H1 (cell line): ENCODE results near the gene ITGA3. TPM values are rescaled to one million over a fixed set of nuclear protein-coding genes. Genes with fewer than 3 reads are reported as not detected.

Experiments
- CTCF ChIA-PET: fragments of 300-600 bp; sonication (Branson Sonifier 250); formaldehyde crosslinking; loops from one replicate; lab custom pipeline; 2021; ENCODE audit not compliant: partially characterized antibody; lab: Charles Lee
- POLR2A ChIA-PET: fragments of 300-600 bp; sonication (Branson Sonifier 250); formaldehyde crosslinking; loops from one replicate; lab custom pipeline; 2021; ENCODE audit warnings: inconsistent platforms; ENCODE audit not compliant: partially characterized antibody; lab: Charles Lee
- DNase-seq, 2 experiments: peaks; one replicate each; pipeline versions ENCODE4 v3.0.0 to v3.0.0-alpha.2; 2010 to 2022; ENCODE audit warnings: low spot score in 2 of 2, low read depth in 1 of 2, mixed read lengths in 1 of 2
- FAIRE-seq: peaks from 2 replicates; lab custom pipeline; 2011; peaks lifted over from hg19 to GRCh38; lab: Jason Lieb, UNC
- H2AFZ ChIP-seq: 2 replicates; pipeline ENCODE4 v1.8.1; 2012; ENCODE audit warnings: low read length, inconsistent platforms
- H2AK5ac ChIP-seq: 2 replicates; pipeline ENCODE4 v1.6.1; 2013; ENCODE audit warnings: low read depth, low read length
- H2BK120ac ChIP-seq: replicated peaks from 2 replicates; pipeline ENCODE3; 2013; ENCODE audit warnings: low read depth, low read length, inconsistent platforms
- H2BK12ac ChIP-seq: 2 replicates; pipeline ENCODE4 v1.6.1; 2013; ENCODE audit warnings: low read depth, low read length
- H2BK15ac ChIP-seq: 2 replicates; pipeline ENCODE4 v1.6.1; 2013; ENCODE audit warnings: low read length
- H2BK20ac ChIP-seq: 2 replicates; pipeline ENCODE4 v1.6.1; 2013; ENCODE audit warnings: low read length
- H2BK5ac ChIP-seq: 2 replicates; pipeline ENCODE4 v1.6.1; 2013; ENCODE audit warnings: low read depth, low read length
- H3K14ac ChIP-seq: 2 replicates; pipeline ENCODE4 v1.6.1; 2013; ENCODE audit warnings: inconsistent platforms; ENCODE audit not compliant: insufficient read length
- H3K18ac ChIP-seq: 2 replicates; pipeline ENCODE4 v1.6.1; 2013; ENCODE audit warnings: low read length; ENCODE audit errors: extremely low read depth
- H3K23ac ChIP-seq: 2 replicates; pipeline ENCODE4 v1.6.1; 2013; ENCODE audit warnings: inconsistent platforms; ENCODE audit not compliant: insufficient read length
- H3K23me2 ChIP-seq: 2 replicates; pipeline ENCODE4 v1.6.1; 2013; ENCODE audit warnings: low read depth, low read length
- H3K27ac ChIP-seq: 2 replicates; pipeline ENCODE4 v1.6.1; 2011; ENCODE audit warnings: low read depth, low read length, inconsistent platforms
- H3K27me3 ChIP-seq, 4 experiments: replicated peaks in 1 of 4; 1 replicate in 1 of 4; 2 replicates in 3 of 4; pipeline versions ENCODE4 v1.6.1 to v1.8.1; 2011 to 2013; ENCODE audit warnings: low read length in 3 of 4, mild to moderate bottlenecking in 3 of 4, inconsistent platforms in 2 of 4, mixed read lengths in 2 of 4, moderate library complexity in 1 of 4; ENCODE audit not compliant: control insufficient read depth in 3 of 4, insufficient read depth in 3 of 4; ENCODE audit errors: extremely low read depth in 1 of 4
- H3K36me3 ChIP-seq, 4 experiments: 2 replicates each; pipeline versions ENCODE4 v1.6.1 to v1.8.1; 2011 to 2013; ENCODE audit warnings: mild to moderate bottlenecking in 4 of 4, low read length in 3 of 4, moderate library complexity in 2 of 4, control low read depth in 1 of 4, inconsistent platforms in 1 of 4; ENCODE audit not compliant: insufficient read depth in 4 of 4, control insufficient read depth in 2 of 4
- H3K4ac ChIP-seq: replicated peaks from 2 replicates; pipeline ENCODE3; 2013; ENCODE audit warnings: low read length, low read depth, mixed read lengths, inconsistent platforms; ENCODE audit not compliant: insufficient read length
- H3K4me1 ChIP-seq, 4 experiments: replicated peaks in 1 of 4; 1 replicate in 1 of 4; 2 replicates in 3 of 4; pipeline versions ENCODE4 v1.6.1 to v1.8.1; 2011 to 2013; ENCODE audit warnings: low read length in 3 of 4, inconsistent platforms in 2 of 4, mixed read lengths in 1 of 4; ENCODE audit not compliant: insufficient read depth in 4 of 4, control insufficient read depth in 3 of 4
- H3K4me2 ChIP-seq, 2 experiments: 2 replicates each; pipeline versions ENCODE4 v1.6.1 to v1.8.1; 2011 to 2013; ENCODE audit warnings: low read depth in 2 of 2, low read length in 2 of 2, control low read depth in 1 of 2, inconsistent platforms in 1 of 2, mild to moderate bottlenecking in 1 of 2; ENCODE audit not compliant: insufficient read depth in 1 of 2
- H3K4me3 ChIP-seq, 4 experiments: fragments of 200-600, 300-600 bp in 1 of 4; sonication (generic), shearing (Covaris generic), sonication (Bioruptor Twin) in 1 of 4; 2 replicates each; pipeline versions ENCODE4 v1.5.1 to v1.8.1; 2011 to 2016; ENCODE audit warnings: low read length in 4 of 4, low read depth in 3 of 4, control low read depth in 2 of 4, inconsistent platforms in 2 of 4, mild to moderate bottlenecking in 2 of 4, mixed read lengths in 1 of 4, moderate library complexity in 1 of 4; ENCODE audit not compliant: insufficient read depth in 2 of 4; ENCODE audit errors: extremely low read depth in 1 of 4
- H3K56ac ChIP-seq: replicated peaks from 2 replicates; pipeline ENCODE3; 2013; ENCODE audit warnings: low read depth, mild to moderate bottlenecking, mixed read lengths, low read length, inconsistent platforms; ENCODE audit not compliant: insufficient read length
- H3K79me1 ChIP-seq: 2 replicates; pipeline ENCODE4 v1.6.1; 2013; ENCODE audit warnings: low read depth, low read length, control low read depth
- H3K79me2 ChIP-seq, 2 experiments: 2 replicates each; pipeline versions ENCODE4 v1.6.1 to v1.8.1; 2012 to 2013; ENCODE audit warnings: low read length in 2 of 2, mild to moderate bottlenecking in 2 of 2, inconsistent platforms in 1 of 2; ENCODE audit not compliant: insufficient read depth in 2 of 2, control insufficient read depth in 1 of 2
- H3K9ac ChIP-seq, 4 experiments: replicated peaks in 1 of 4; 1 replicate in 1 of 4; 2 replicates in 3 of 4; pipeline versions ENCODE4 v1.6.1 to v1.8.1; 2011 to 2013; ENCODE audit warnings: low read depth in 3 of 4, low read length in 3 of 4, control low read depth in 2 of 4, mild to moderate bottlenecking in 2 of 4, moderate library complexity in 2 of 4, inconsistent platforms in 1 of 4; ENCODE audit errors: extremely low read depth in 1 of 4
- H3K9me3 ChIP-seq, 2 experiments: 2 replicates each; pipeline versions ENCODE4 v1.6.1 to v1.8.1; 2012 to 2013; ENCODE audit warnings: mild to moderate bottlenecking in 2 of 2, moderate library complexity in 2 of 2, control low read depth in 1 of 2, inconsistent platforms in 1 of 2, low read depth in 1 of 2, low read length in 1 of 2, mixed read lengths in 1 of 2; ENCODE audit not compliant: insufficient read depth in 2 of 2
- H4K20me1 ChIP-seq, 2 experiments: replicated peaks in 1 of 2; 2 replicates each; pipeline versions ENCODE3 to v1.8.1; 2011 to 2013; ENCODE audit warnings: inconsistent platforms in 2 of 2, low read length in 2 of 2, mild to moderate bottlenecking in 1 of 2; ENCODE audit not compliant: insufficient read depth in 2 of 2, control insufficient read depth in 1 of 2
- H4K5ac ChIP-seq: 2 replicates; pipeline ENCODE4 v1.6.1; 2013; ENCODE audit warnings: low read length, low read depth, mixed read lengths, inconsistent platforms; ENCODE audit not compliant: insufficient read length
- H4K8ac ChIP-seq: 2 replicates; pipeline ENCODE4 v1.8.0; 2013; ENCODE audit warnings: mild to moderate bottlenecking, moderate library complexity, low read length, inconsistent platforms; ENCODE audit not compliant: insufficient read depth; ENCODE audit errors: extremely low read depth
- H4K91ac ChIP-seq: replicated peaks from 2 replicates; pipeline ENCODE3; 2013; ENCODE audit warnings: low read length, mixed read lengths, inconsistent platforms; ENCODE audit not compliant: insufficient read length
- ATF3 ChIP-seq: IDR thresholded peaks from 2 replicates; pipeline ENCODE4 v1.6.1; 2011; ENCODE audit warnings: low read depth, mild to moderate bottlenecking, low read length; ENCODE audit not compliant: insufficient read depth
- EGR1 ChIP-seq: IDR thresholded peaks from 2 replicates; pipeline ENCODE4 v1.6.1; 2011; ENCODE audit warnings: low read depth, low read length, borderline replicate concordance
- GABPA ChIP-seq: IDR thresholded peaks from 2 replicates; pipeline ENCODE4 v1.6.1; 2011; ENCODE audit warnings: mild to moderate bottlenecking, low read length, moderate library complexity, borderline replicate concordance; ENCODE audit not compliant: insufficient read depth
- JUN ChIP-seq: IDR thresholded peaks from 2 replicates; pipeline ENCODE4 v1.6.1; 2011; ENCODE audit warnings: low read depth, mild to moderate bottlenecking, improper control_type of control experiment, low read length
- RAD21 ChIP-seq, 2 experiments: IDR thresholded peaks in 1 of 2; conservative IDR thresholded peaks in 1 of 2; 2 replicates each; pipeline ENCODE4 v1.6.1; 2011; ENCODE audit warnings: low read depth in 2 of 2, low read length in 2 of 2, improper control_type of control experiment in 1 of 2, inconsistent platforms in 1 of 2, mild to moderate bottlenecking in 1 of 2, moderate library complexity in 1 of 2
- RBBP5 ChIP-seq: IDR thresholded peaks from 2 replicates; pipeline ENCODE4 v1.7.1; 2012; ENCODE audit warnings: low read depth, mild to moderate bottlenecking, inconsistent platforms, low read length, moderate library complexity, borderline replicate concordance
- SIX5 ChIP-seq: IDR thresholded peaks from 2 replicates; pipeline ENCODE4 v1.6.1; 2011; ENCODE audit warnings: mild to moderate bottlenecking, low read depth, low read length
- SP4 ChIP-seq: IDR thresholded peaks from 2 replicates; pipeline ENCODE4 v1.6.1; 2012; ENCODE audit warnings: low read length, inconsistent platforms
- SRF ChIP-seq: IDR thresholded peaks from 2 replicates; pipeline ENCODE4 v1.6.1; 2011; ENCODE audit warnings: mild to moderate bottlenecking, low read depth, low read length, moderate library complexity
- SUZ12 ChIP-seq: fragments of 200-600 bp; sonication (generic); IDR thresholded peaks from 2 replicates; pipeline ENCODE4 v1.6.1; 2012; ENCODE audit warnings: mild to moderate bottlenecking, inconsistent platforms, low read length, moderate library complexity, mixed read lengths
- YY1 ChIP-seq: IDR thresholded peaks from 2 replicates; pipeline ENCODE4 v1.6.1; 2011; ENCODE audit warnings: low read depth, mild to moderate bottlenecking, low read length
- WGBS, 2 experiments: shearing (Covaris generic) in 1 of 2; methylation state at CpG; one replicate each; pipeline versions ENCODE4 v1.1.6 to v1.1.7; 2013 to 2015; ENCODE audit warnings: low lambda C conversion rate in 2 of 2, mixed read lengths in 2 of 2, inconsistent platforms in 1 of 2, low coverage in 1 of 2, missing lambda C conversion rate in 1 of 2; ENCODE audit not compliant: insufficient replicate concordance in 2 of 2, insufficient coverage in 1 of 2, insufficient read length in 1 of 2; ENCODE audit errors: extremely low coverage in 1 of 2, missing lambda C conversion rate in 1 of 2; 5-methylcytosine and 5-hydroxymethylcytosine counted together
- polyA plus RNA-seq, 7 experiments: library from polyadenylated mRNA; depleted of rRNA in 3 of 7; stranded (reverse) in 5 of 7; unstranded in 2 of 7; fragments of >200 nt in 5 of 7; fragments of 200-250 nt in 2 of 7; gene quantifications; 1 replicate in 5 of 7; 2 replicates in 1 of 7; 4 replicates in 1 of 7; pipeline versions ENCODE4 v1.2.1 to v1.2.3, GENCODE V29; 2011 to 2013; ENCODE audit warnings: missing spikeins in 2 of 7, mixed read lengths in 2 of 7
- total RNA-seq: library from RNA; stranded (reverse); fragmentation: NEBNext Ultra II Directional; extraction: Animal tissue kit (Norgen Biotek cat#: 25700); gene quantifications from 2 replicates; pipeline ENCODE4 v1.2.1, GENCODE V29; 2021

Gene ITGA3
- total and polyA plus RNA-seq, 2 of the 8 experiments (the other 6 are each of a cell fraction or from before 2014, with no cell fraction given) = 24.0 to 24.2 TPM

GRCh38 chr17:50060951-50061712, 5.2 kb downstream of the ITGA3 start:
- whole genome bisulfite sequencing, 2 experiments = 87% methylated on average over 9 of the region's 9 CpGs; no CpG with 5 or more reads in 1 of the 2 experiments
- Histone ChIP-seq H3K18ac (no peak overlapping the region), H2BK15ac (no peak overlapping the region), H3K56ac (no peak overlapping the region), H3K9ac (no peak overlapping the region), H4K91ac (no peak overlapping the region), H2BK5ac (no peak overlapping the region), H3K4me1 (peaks cover 0 to 14% (median 7%) of the 10 kb centered on the region in 4 experiments; a peak in 5 of 7 replicates), H3K23ac (no peak overlapping the region), H3K27me3 (peaks cover 0 to 13% (median 11%) of the 10 kb centered on the region in 4 experiments; a peak in 5 of 7 replicates), H3K4me3 (no peak overlapping the region), H3K79me1 (peaks cover 2% of the 10 kb centered on the region; the same call in 1 of the 2 replicates), H4K20me1 (peaks cover 0 to 2% of the 10 kb centered on the region in 2 experiments), H3K4me2 (no peak overlapping the region), H2BK12ac (no peak overlapping the region), H4K5ac (no peak overlapping the region), H3K14ac (no peak overlapping the region), H4K8ac (peak overlapping the region; percentile 8; the same call in 1 of the 2 replicates), H3K27ac (no peak overlapping the region), H2BK20ac (no peak overlapping the region), H3K36me3 (no peaks in the 10 kb centered on the region), H3K79me2 (no peaks in the 10 kb centered on the region), H2AFZ (no peak overlapping the region), H3K23me2 (peaks cover 8% of the 10 kb centered on the region; the same call in 1 of the 2 replicates), H2BK120ac (no peak overlapping the region), H3K4ac (no peak overlapping the region), H2AK5ac (no peak overlapping the region), H3K9me3 (no peaks in the 10 kb centered on the region)
- no peak for DNase-seq
- ChIA-PET POLR2A (interaction anchor here (0.6 to 1.4 kb wide), 4 partner anchors 9 to 15 kb away, joined by 3 to 5 read pairs (median 4); no protein-coding TSS in a partner anchor), CTCF (interaction anchor here (0.8 to 14.6 kb wide), 16 partner anchors 13 to 162 kb away, joined by 3 to 169 read pairs (median 4); partner anchors contain the start of gene PDK2)
- no peak for FAIRE-seq
- no peak for TF ChIP-seq GABPA
- no peak for TF ChIP-seq SRF
- TF ChIP-seq EGR1 = no peak
- no peak for TF ChIP-seq YY1
- TF ChIP-seq SIX5 = no peak
- no peak for TF ChIP-seq SUZ12
- no peak for TF ChIP-seq SP4
- TF ChIP-seq JUN = no peak
- TF ChIP-seq ATF3 = no peak
- TF ChIP-seq RBBP5 = no peak
- TF ChIP-seq RAD21 (IDR thresholded peaks at IDR 0.05 in 1 of 2, conservative IDR thresholded peaks at IDR 0.05 in 1 of 2; ENCODE audit: low read depth in 2 of 2, low read length in 2 of 2) = no peak
